ENCODE results near the gene MTAP. TPM values are rescaled to one million over a fixed set of nuclear protein-coding genes. Genes with fewer than 3 reads are reported as not detected.
A peak's percentile ranks its signal among the peaks of the same experiment; 100 is the strongest.

Gene MTAP
- total and polyA plus RNA-seq, 4 donors: 8.6 to 17.7 (median 12.6) TPM

DNA sequence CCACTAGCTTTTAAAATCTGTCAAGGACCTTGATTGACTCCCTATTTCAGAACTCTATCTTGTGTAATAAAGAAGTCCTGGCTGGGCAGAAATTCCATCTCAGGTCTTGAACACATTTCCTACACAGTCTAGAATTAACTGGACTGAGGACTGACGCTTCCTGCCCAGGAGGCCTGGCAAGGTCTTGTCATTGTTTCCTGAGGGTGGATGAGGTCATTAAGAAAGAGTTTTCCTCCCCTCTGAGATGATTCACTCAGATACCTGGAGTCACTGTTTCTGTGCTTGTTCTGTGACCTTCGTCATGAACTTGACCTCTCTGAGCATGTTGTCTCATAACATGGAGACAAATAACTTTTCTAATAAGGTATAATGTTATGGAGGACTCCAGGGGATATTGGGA lies 10.0 kb downstream of the MTAP start:
- no peak overlapping the region for H3K4me3 ChIP-seq (ENCODE audit: low read depth in 1 of 3, low read length in 3 of 3)
- peaks cover 3 to 15% (median 8%) of the 10 kb centered on the region in 4 donors for H3K36me3 ChIP-seq (ENCODE audit: control insufficient read depth in 4 of 4, insufficient read depth in 3 of 4, low read depth in 1 of 4, low read length in 3 of 4)
- TF ChIP-seq FOXA1 (IDR thresholded peaks at IDR 0.05) (no peak), YY1 (IDR thresholded peaks at IDR 0.05) (no peak), TAF1 (conservative IDR thresholded peaks at IDR 0.05) (no peak)
- TF ChIP-seq, protein P1, sequence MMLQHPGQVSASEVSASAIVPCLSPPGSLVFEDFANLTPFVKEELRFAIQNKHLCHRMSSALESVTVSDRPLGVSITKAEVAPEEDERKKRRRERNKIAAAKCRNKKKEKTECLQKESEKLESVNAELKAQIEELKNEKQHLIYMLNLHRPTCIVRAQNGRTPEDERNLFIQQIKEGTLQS (IDR thresholded peaks at IDR 0.05): no peak
- TF ChIP-seq, protein P2, sequence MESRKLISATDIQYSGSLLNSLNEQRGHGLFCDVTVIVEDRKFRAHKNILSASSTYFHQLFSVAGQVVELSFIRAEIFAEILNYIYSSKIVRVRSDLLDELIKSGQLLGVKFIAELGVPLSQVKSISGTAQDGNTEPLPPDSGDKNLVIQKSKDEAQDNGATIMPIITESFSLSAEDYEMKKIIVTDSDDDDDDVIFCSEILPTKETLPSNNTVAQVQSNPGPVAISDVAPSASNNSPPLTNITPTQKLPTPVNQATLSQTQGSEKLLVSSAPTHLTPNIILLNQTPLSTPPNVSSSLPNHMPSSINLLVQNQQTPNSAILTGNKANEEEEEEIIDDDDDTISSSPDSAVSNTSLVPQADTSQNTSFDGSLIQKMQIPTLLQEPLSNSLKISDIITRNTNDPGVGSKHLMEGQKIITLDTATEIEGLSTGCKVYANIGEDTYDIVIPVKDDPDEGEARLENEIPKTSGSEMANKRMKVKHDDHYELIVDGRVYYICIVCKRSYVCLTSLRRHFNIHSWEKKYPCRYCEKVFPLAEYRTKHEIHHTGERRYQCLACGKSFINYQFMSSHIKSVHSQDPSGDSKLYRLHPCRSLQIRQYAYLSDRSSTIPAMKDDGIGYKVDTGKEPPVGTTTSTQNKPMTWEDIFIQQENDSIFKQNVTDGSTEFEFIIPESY (IDR thresholded peaks at IDR 0.05): no peak
- H3K9ac ChIP-seq (ENCODE audit: low read depth in 1 of 2, low read length in 2 of 2): no peak overlapping the region
- no peaks in the 10 kb centered on the region for H3K27me3 ChIP-seq (ENCODE audit: control insufficient read depth in 4 of 4, insufficient read depth in 4 of 4, low read length in 3 of 4)
- 80% methylated on average over 2 of the region's 2 CpGs for WGBS
- DNase-seq (ENCODE audit: low spot score): no peak
- no peak overlapping the region for H3K27ac ChIP-seq (ENCODE audit: low read depth in 1 of 2, low read length in 2 of 2)
- peaks cover 0 to 32% (median 20%) of the 10 kb centered on the region in 4 donors for H3K4me1 ChIP-seq (ENCODE audit: control insufficient read depth in 4 of 4, insufficient read depth in 4 of 4, low read length in 3 of 4)
- H3K9me3 ChIP-seq (ENCODE audit: control insufficient read depth in 4 of 4, low read length in 3 of 4): no peaks in the 10 kb centered on the region

DNA sequence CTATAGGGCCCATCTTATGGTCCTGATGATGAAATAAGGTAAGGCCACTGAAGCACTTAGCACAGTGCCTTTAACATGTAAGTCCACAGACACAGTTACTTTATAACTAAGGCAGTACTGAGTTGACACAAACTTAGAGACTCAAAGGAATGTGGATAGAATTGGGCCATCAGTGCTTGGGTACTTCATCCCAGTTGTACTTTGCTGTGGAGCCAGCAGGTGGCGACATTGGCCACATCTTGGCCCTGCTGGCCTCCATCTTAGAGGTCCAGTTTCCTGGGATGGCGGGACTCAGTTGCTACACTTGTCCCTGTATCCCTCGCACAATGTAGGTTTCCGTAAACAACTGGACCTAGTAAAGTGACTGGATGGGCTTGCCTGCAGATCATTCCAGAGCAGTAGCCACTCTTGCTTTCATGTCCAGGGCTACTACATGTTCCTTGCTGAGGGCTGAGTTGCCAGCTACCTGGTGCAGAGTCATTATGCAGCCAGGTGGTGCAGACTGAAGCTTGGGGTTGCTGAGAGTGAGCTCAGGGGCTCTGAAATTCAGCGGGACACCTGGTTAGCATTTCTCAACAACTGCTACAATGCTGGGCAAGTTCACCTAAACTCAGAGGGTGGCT lies 10.6 kb downstream of the MTAP start:
- 56% methylated on average over 5 of the region's 5 CpGs for WGBS
- peak; percentile 75 for DNase-seq (ENCODE audit: low spot score)
- Histone ChIP-seq H3K9me3 (ENCODE audit: control insufficient read depth in 4 of 4, low read length in 3 of 4) (no peaks in the 10 kb centered on the region), H3K36me3 (ENCODE audit: control insufficient read depth in 4 of 4, insufficient read depth in 3 of 4, low read depth in 1 of 4, low read length in 3 of 4) (peaks cover 3 to 18% (median 10%) of the 10 kb centered on the region in 4 donors), H3K27me3 (ENCODE audit: control insufficient read depth in 4 of 4, insufficient read depth in 4 of 4, low read length in 3 of 4) (no peaks in the 10 kb centered on the region), H3K4me3 (ENCODE audit: low read depth in 1 of 3, low read length in 3 of 3) (no peak overlapping the region), H3K27ac (ENCODE audit: low read depth in 1 of 2, low read length in 2 of 2) (no peak overlapping the region), H3K9ac (ENCODE audit: low read depth in 1 of 2, low read length in 2 of 2) (no peak overlapping the region), H3K4me1 (ENCODE audit: control insufficient read depth in 4 of 4, insufficient read depth in 4 of 4, low read length in 3 of 4) (peaks cover 0 to 32% (median 20%) of the 10 kb centered on the region in 4 donors)
- TF ChIP-seq TAF1 (conservative IDR thresholded peaks at IDR 0.05) (no peak), YY1 (IDR thresholded peaks at IDR 0.05) (peak; percentile 75), EGR1 (IDR thresholded peaks at IDR 0.05; ENCODE audit: low read depth in 2 of 2) (no peak), RXRA (IDR thresholded peaks at IDR 0.05) (no peak), HNF4A (conservative IDR thresholded peaks at IDR 0.05) (no peak), HNF4G (IDR thresholded peaks at IDR 0.05) (no peak), RAD21 (IDR thresholded peaks at IDR 0.05) (peak; percentile 96 to 97)
- TF ChIP-seq, protein P3, sequence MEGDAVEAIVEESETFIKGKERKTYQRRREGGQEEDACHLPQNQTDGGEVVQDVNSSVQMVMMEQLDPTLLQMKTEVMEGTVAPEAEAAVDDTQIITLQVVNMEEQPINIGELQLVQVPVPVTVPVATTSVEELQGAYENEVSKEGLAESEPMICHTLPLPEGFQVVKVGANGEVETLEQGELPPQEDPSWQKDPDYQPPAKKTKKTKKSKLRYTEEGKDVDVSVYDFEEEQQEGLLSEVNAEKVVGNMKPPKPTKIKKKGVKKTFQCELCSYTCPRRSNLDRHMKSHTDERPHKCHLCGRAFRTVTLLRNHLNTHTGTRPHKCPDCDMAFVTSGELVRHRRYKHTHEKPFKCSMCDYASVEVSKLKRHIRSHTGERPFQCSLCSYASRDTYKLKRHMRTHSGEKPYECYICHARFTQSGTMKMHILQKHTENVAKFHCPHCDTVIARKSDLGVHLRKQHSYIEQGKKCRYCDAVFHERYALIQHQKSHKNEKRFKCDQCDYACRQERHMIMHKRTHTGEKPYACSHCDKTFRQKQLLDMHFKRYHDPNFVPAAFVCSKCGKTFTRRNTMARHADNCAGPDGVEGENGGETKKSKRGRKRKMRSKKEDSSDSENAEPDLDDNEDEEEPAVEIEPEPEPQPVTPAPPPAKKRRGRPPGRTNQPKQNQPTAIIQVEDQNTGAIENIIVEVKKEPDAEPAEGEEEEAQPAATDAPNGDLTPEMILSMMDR (IDR thresholded peaks at IDR 0.05; ENCODE audit: low read depth, low read length, missing input control): peak; percentile 96
- TF ChIP-seq, protein P1 (IDR thresholded peaks at IDR 0.05): no peak
- TF ChIP-seq, protein P4, sequence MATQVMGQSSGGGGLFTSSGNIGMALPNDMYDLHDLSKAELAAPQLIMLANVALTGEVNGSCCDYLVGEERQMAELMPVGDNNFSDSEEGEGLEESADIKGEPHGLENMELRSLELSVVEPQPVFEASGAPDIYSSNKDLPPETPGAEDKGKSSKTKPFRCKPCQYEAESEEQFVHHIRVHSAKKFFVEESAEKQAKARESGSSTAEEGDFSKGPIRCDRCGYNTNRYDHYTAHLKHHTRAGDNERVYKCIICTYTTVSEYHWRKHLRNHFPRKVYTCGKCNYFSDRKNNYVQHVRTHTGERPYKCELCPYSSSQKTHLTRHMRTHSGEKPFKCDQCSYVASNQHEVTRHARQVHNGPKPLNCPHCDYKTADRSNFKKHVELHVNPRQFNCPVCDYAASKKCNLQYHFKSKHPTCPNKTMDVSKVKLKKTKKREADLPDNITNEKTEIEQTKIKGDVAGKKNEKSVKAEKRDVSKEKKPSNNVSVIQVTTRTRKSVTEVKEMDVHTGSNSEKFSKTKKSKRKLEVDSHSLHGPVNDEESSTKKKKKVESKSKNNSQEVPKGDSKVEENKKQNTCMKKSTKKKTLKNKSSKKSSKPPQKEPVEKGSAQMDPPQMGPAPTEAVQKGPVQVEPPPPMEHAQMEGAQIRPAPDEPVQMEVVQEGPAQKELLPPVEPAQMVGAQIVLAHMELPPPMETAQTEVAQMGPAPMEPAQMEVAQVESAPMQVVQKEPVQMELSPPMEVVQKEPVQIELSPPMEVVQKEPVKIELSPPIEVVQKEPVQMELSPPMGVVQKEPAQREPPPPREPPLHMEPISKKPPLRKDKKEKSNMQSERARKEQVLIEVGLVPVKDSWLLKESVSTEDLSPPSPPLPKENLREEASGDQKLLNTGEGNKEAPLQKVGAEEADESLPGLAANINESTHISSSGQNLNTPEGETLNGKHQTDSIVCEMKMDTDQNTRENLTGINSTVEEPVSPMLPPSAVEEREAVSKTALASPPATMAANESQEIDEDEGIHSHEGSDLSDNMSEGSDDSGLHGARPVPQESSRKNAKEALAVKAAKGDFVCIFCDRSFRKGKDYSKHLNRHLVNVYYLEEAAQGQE (IDR thresholded peaks at IDR 0.05): no peak
- TF ChIP-seq, protein P5, sequence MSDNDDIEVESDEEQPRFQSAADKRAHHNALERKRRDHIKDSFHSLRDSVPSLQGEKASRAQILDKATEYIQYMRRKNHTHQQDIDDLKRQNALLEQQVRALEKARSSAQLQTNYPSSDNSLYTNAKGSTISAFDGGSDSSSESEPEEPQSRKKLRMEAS (IDR thresholded peaks at IDR 0.05): no peak
- TF ChIP-seq, protein P2 (IDR thresholded peaks at IDR 0.05): no peak
